B cell (primary cell): ENCODE results near the gene CCDC57. TPM values are rescaled to one million over a fixed set of nuclear protein-coding genes. Genes with fewer than 3 reads are reported as not detected.

Experiments
- ATAC-seq: fragments of 200-7000 bp; cut with Tn5 transposase; one replicate; pipeline ENCODE4 v1.10.0; 2021; ENCODE audit warnings: low read depth, mild to moderate bottlenecking, moderate number of reproducible peaks, moderate library complexity
- CTCF ChIA-PET: fragments of 350-600 bp; sonication (Branson Sonifier 250); formaldehyde crosslinking; loops from one replicate; lab custom pipeline; 2021; ENCODE audit warnings: antibody characterized with exemption, inconsistent platforms; lab: Charles Lee
- POLR2A ChIA-PET: fragments of 350-600 bp; sonication (Branson Sonifier 250); formaldehyde crosslinking; loops from one replicate; lab custom pipeline; 2021; ENCODE audit warnings: antibody characterized with exemption; lab: Charles Lee
- DNase-seq: peaks from one replicate; pipeline ENCODE4 v3.0.0; 2013
- H2AFZ ChIP-seq: 2 replicates; pipeline ENCODE4 v1.6.1; 2012; ENCODE audit warnings: mild to moderate bottlenecking, low read depth, low read length; ENCODE audit not compliant: insufficient read depth, poor library complexity, severe bottlenecking
- H3K27ac ChIP-seq, 2 donors: 1 replicate in 1 of 2; 2 replicates in 1 of 2; pipeline ENCODE4 v1.5.1; 2012 to 2013; ENCODE audit warnings: low read length in 2 of 2, mild to moderate bottlenecking in 2 of 2, moderate library complexity in 1 of 2
- H3K27me3 ChIP-seq, 4 experiments: fragments of 200-600 bp in 1 of 4; sonication (generic) in 1 of 4; replicated peaks in 1 of 4; 1 replicate in 2 of 4; 2 replicates in 2 of 4; pipeline versions ENCODE4 v1.6.1 to v1.7.0; 2013 to 2016; ENCODE audit warnings: low read length in 3 of 4, mild to moderate bottlenecking in 2 of 4, mixed read lengths in 1 of 4, moderate library complexity in 1 of 4; ENCODE audit not compliant: insufficient read depth in 4 of 4, control insufficient read depth in 3 of 4; ENCODE audit errors: control extremely low read depth in 1 of 4
- H3K36me3 ChIP-seq, 2 experiments: replicated peaks in 1 of 2; 1 replicate in 1 of 2; 2 replicates in 1 of 2; pipeline versions ENCODE4 v1.6.1 to v1.7.1; 2013; ENCODE audit warnings: low read length in 1 of 2; ENCODE audit not compliant: insufficient read depth in 2 of 2, control insufficient read depth in 1 of 2; ENCODE audit errors: control extremely low read depth in 1 of 2, extremely low read depth in 1 of 2
- H3K4me1 ChIP-seq, 2 donors: fragments of 200-600 bp in 1 of 2; sonication (generic) in 1 of 2; 1 replicate in 1 of 2; 2 replicates in 1 of 2; pipeline versions ENCODE4 v1.5.1 to v1.6.1; 2013 to 2017; ENCODE audit warnings: low read length in 2 of 2; ENCODE audit not compliant: control insufficient read depth in 2 of 2, insufficient read depth in 2 of 2
- H3K4me2 ChIP-seq: replicated peaks from 2 replicates; pipeline ENCODE3; 2012; ENCODE audit warnings: mild to moderate bottlenecking, low read depth, low read length; ENCODE audit not compliant: poor library complexity, severe bottlenecking
- H3K4me3 ChIP-seq, 5 experiments: fragments of 200-600 bp in 1 of 5; sonication (generic) in 1 of 5; 1 replicate in 3 of 5; 2 replicates in 2 of 5; pipeline versions ENCODE4 v1.5.1 to v1.7.0; 2011 to 2016; ENCODE audit warnings: low read length in 4 of 5, mild to moderate bottlenecking in 4 of 5, low read depth in 2 of 5, control low read depth in 1 of 5, moderate library complexity in 1 of 5; ENCODE audit not compliant: insufficient read depth in 1 of 5; ENCODE audit errors: control extremely low read depth in 1 of 5, extremely low read depth in 1 of 5
- H3K79me2 ChIP-seq: fragments of 200-600 bp; sonication (generic); one replicate; pipeline ENCODE4 v1.6.0; 2016; ENCODE audit warnings: low read length; ENCODE audit not compliant: control insufficient read depth, insufficient read depth
- H3K9ac ChIP-seq: fragments of 200-600 bp; sonication (generic); 2 replicates; pipeline ENCODE4 v1.6.1; 2017; ENCODE audit warnings: mild to moderate bottlenecking, low read length, moderate library complexity
- H3K9me3 ChIP-seq, 3 donors: one replicate each; pipeline versions ENCODE4 v1.6.1 to v1.7.1; 2013; ENCODE audit warnings: low read length in 2 of 3; ENCODE audit not compliant: control insufficient read depth in 2 of 3, insufficient read depth in 1 of 3; ENCODE audit errors: control extremely low read depth in 1 of 3
- H4K20me1 ChIP-seq: 2 replicates; pipeline ENCODE4 v1.6.0; 2012; ENCODE audit warnings: mild to moderate bottlenecking, low read length; ENCODE audit not compliant: insufficient read depth, control insufficient read depth, poor library complexity, severe bottlenecking
- H3K27ac Mint-ChIP-seq: one replicate; pipeline ENCODE4 v1.8.0; 2021; ENCODE audit warnings: mixed read lengths
- H3K27me3 Mint-ChIP-seq: one replicate; pipeline ENCODE4 v1.8.0; 2021; ENCODE audit warnings: mixed read lengths
- H3K4me1 Mint-ChIP-seq: one replicate; pipeline ENCODE4 v1.8.0; 2021; ENCODE audit warnings: mixed read lengths
- H3K4me3 Mint-ChIP-seq: one replicate; pipeline ENCODE4 v1.8.0; 2021; ENCODE audit warnings: mixed read lengths
- H3K9me3 Mint-ChIP-seq: one replicate; pipeline ENCODE4 v1.8.0; 2022; ENCODE audit warnings: mixed read lengths; ENCODE audit not compliant: insufficient read depth
- CTCF ChIP-seq: fragments of 200-600 bp; IDR thresholded peaks from one replicate; pipeline ENCODE4 v1.8.0; 2022; ENCODE audit warnings: antibody characterized with exemption, mild to moderate bottlenecking
- EZH2 ChIP-seq: IDR thresholded peaks from 2 replicates; pipeline ENCODE4 v1.6.1; 2012; ENCODE audit warnings: borderline replicate concordance, low read depth, mild to moderate bottlenecking, moderate library complexity, low read length; ENCODE audit not compliant: insufficient read depth, poor library complexity, severe bottlenecking
- WGBS: methylation state at CpG from one replicate; pipeline ENCODE4 v1.1.5; 2013; ENCODE audit warnings: missing lambda C conversion rate; ENCODE audit not compliant: insufficient coverage; 5-methylcytosine and 5-hydroxymethylcytosine counted together
- intact Hi-C: fragments of 100-400 bp; cut with micrococcal nuclease; formaldehyde crosslinking; loops from one replicate; pipeline ENCODE4 v1.10.0; 2022
- polyA plus RNA-seq: library from polyadenylated mRNA; depleted of rRNA; stranded (reverse); fragments of >200 nt; gene quantifications from 2 replicates; pipeline ENCODE4 v1.2.3, GENCODE V29; 2012
- total RNA-seq, 2 donors: library from RNA; stranded (reverse); fragments of 120-200 nt in 1 of 2; gene quantifications; 1 replicate in 1 of 2; 2 replicates in 1 of 2; pipeline versions ENCODE4 v1.2.3 to v1.2.4, GENCODE V29; 2013 to 2022

The CCDC57 gene
- total and polyA plus RNA-seq, 2 donors (not counting 1 experiment from before 2014, with no cell fraction given) = 49.7 to 67.2 TPM

- Mint-ChIP-seq H3K9me3 (no peaks in the 10 kb centered on the region), H3K4me3 (no peak overlapping the region), H3K27ac (no peak overlapping the region), H3K27me3 (no peaks in the 10 kb centered on the region), H3K4me1 (peaks cover 1% of the 10 kb centered on the region)
- no peak overlapping the region for H3K4me2 ChIP-seq
- no peak overlapping the region for H3K27ac ChIP-seq
- ChIA-PET POLR2A (no interaction called here), CTCF (no interaction called here)
- TF ChIP-seq CTCF (no peak), EZH2 (no peak)
- 97% methylated on average over 18 of the region's 18 CpGs for WGBS
- intact Hi-C loops = no loop called here
- peaks cover 5% of the 10 kb centered on the region for H3K79me2 ChIP-seq
- H4K20me1 ChIP-seq = no peaks in the 10 kb centered on the region
- H3K36me3 ChIP-seq = no peaks in the 10 kb centered on the region
- H3K4me3 ChIP-seq = no peak overlapping the region
- H3K4me1 ChIP-seq = peaks cover under 1 to 3% of the 10 kb centered on the region in 2 donors
- no peak overlapping the region for H3K9ac ChIP-seq
- H3K27me3 ChIP-seq = no peaks in the 10 kb centered on the region
- DNase-seq (no peak), ATAC-seq (no peak)
- no peaks in the 10 kb centered on the region for H3K9me3 ChIP-seq
- no peak overlapping the region for H2AFZ ChIP-seq
Observed at GRCh38 chr17:82112181-82112913, 100.3 kb downstream of the CCDC57 start.

- ATAC-seq (no peak), DNase-seq (no peak)
- no peaks in the 10 kb centered on the region for H3K9me3 Mint-ChIP-seq
- CTCF ChIA-PET = no interaction called here
- H4K20me1 ChIP-seq = no peaks in the 10 kb centered on the region
- H3K36me3 ChIP-seq = no peaks in the 10 kb centered on the region
- peaks cover 13% of the 10 kb centered on the region for H3K79me2 ChIP-seq
- H3K27ac Mint-ChIP-seq = no peak overlapping the region
- H3K4me1 ChIP-seq = peaks cover 18 to 22% of the 10 kb centered on the region in 2 donors
- peaks cover 16% of the 10 kb centered on the region for H3K4me1 Mint-ChIP-seq
- 83% methylated on average over 2 of the region's 3 CpGs for WGBS
- H3K4me3 Mint-ChIP-seq = no peak overlapping the region
- H3K27me3 ChIP-seq = no peaks in the 10 kb centered on the region
- H3K27ac ChIP-seq = no peak overlapping the region
- intact Hi-C loops = no loop called here
- H3K4me3 ChIP-seq = no peak overlapping the region
- H2AFZ ChIP-seq = no peak overlapping the region
- POLR2A ChIA-PET = no interaction called here
- H3K4me2 ChIP-seq = no peak overlapping the region
- peaks cover 0 to 4% (median 0%) of the 10 kb centered on the region in 3 donors for H3K9me3 ChIP-seq
- H3K9ac ChIP-seq = no peak overlapping the region
- H3K27me3 Mint-ChIP-seq = no peaks in the 10 kb centered on the region
- no peak for TF ChIP-seq CTCF
- TF ChIP-seq EZH2 = no peak
Observed at GRCh38 chr17:82110298-82110697, 102.3 kb downstream of the CCDC57 start.
